Measurements from ENCODE around the gene HSPB2. TPM values are rescaled to one million over a fixed set of nuclear protein-coding genes. Genes with fewer than 3 reads are reported as not detected.

Gene HSPB2
- not detected in 5 replicates for total RNA-seq (2022; extraction: Qiagen RNA extraction; ENCODE audit: low read depth)

GRCh38 chr11:111912535-111912934 is at the start of gene HSPB2:
TSS of gene HSPB2 (plus strand) at chr11:111912734. CDS start at chr11:111912830, 96 bp downstream.

GRCh38 chr11:111870886-111871692 is 41.4 kb upstream of the HSPB2 start, which contains the start of gene ALG9:
TSS of gene ALG9 (minus strand) at chr11:111871581. CDS start at chr11:111871482, 99 bp downstream.

GRCh38 chr11:111878849-111879636 is 33.5 kb upstream of the HSPB2 start, which contains the start of the genes CFAP68 and FDXACB1:
TSS of gene CFAP68 (plus strand) at chr11:111879541. CDS start at chr11:111879561, 20 bp downstream.
TSS of gene FDXACB1 (minus strand) at chr11:111879165. CDS start at chr11:111879132, 33 bp downstream.

DNA sequence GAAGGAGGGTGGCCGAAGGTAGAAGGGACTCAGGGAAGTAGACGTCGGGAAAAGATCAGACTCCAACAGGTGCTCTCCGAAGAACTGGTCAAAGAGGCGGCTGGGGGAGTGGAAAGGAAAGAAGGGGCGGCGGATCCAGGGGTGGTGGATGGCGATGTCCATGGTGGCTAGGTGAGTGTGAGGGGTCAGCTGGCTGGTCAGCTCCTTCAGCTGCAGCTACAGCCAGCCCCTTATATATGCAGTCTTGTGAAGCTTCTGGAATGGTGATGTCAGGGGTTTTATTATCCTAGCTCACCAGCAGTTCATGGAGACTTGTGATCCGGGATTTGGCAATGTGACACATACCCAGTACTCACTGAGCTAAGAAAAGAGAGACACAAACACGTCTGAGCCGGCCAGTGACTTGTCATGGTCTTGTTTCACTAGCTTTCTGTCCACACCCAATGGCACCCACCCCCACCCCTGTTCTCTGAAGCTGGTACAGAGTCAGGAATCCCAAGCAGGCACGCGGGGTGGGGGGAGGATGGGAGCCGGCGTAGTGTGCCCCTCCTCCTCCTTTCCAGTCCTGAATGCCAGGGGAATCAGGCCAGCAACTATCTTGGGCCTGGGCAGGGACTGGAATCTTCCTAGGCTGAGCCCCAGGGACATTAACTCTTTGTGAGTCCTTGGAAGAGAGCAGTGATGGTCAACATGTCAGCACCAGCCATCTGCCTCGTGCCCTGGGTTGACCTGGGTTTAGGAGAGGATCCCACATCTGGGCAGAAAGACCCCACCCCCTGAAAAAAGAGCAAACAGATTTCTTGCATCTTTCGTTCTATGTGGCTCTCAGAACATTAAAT is 752 bp upstream of the HSPB2 start, which contains the start of gene CRYAB:
TSS of gene CRYAB (minus strand) at position 208 of the 839 bp plus-strand sequence. CDS start at position 162, 46 bp downstream.

DNA sequence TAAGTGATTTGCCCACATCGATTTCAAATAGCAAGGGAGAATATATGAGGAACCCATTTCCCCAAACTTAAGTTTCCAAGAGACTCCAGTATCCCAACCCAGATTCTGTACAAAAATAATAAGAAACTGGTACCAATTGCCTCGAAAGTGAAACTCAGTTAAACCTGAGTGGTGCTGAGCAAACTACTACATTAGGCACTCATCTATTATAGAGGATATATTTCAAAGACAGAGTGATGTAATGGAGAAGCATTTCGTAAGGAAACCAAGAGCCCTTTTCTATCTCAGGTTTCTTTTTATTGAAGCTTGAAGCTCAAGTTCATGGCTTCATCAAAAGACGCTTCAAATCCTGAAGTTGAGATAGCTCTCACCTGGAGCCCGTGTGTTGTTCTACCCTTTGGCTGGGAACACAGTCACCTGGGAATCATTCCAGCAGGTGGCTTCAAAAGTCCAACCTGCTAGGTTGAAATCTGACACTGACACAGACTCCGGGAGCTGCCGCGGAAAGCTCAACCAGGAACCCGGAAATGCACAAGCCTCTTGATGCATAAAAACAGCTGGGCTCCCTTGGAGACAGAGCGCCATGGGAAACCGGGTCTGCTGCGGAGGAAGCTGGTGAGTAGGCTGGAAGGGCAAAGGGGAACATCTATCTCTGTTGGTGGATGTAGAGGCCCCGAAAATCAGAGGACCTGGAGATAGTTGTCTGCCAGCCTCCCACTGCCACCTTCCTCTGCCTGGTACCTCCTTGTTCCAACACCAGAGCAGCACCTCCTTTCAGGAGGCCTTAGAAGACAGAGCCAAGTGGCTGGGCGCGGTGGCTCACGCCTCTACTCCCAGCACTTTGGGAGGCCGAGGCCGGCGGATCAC is 6.1 kb downstream of the HSPB2 start, which contains the start of gene C11orf52:
TSS of gene C11orf52 (plus strand) at position 524 of the 867 bp plus-strand sequence. CDS start at position 584, 60 bp downstream.

Other genes starting within 250 kb of the HSPB2 start
- 14.9 to 19.4 TPM (median 17.3 TPM) in 5 replicates for gene PPP2R1B, start 146.3 kb upstream of the HSPB2 start, total RNA-seq (2022; extraction: Qiagen RNA extraction; ENCODE audit: low read depth)
- 18.5 to 24.5 TPM (median 19.5 TPM) in 5 replicates for gene ALG9, start 41.2 kb upstream of the HSPB2 start, total RNA-seq (2022; extraction: Qiagen RNA extraction; ENCODE audit: low read depth)
- 1.5 to 2.0 TPM (median 1.7 TPM) in 5 replicates for gene FDXACB1, start 33.6 kb upstream of the HSPB2 start, total RNA-seq (2022; extraction: Qiagen RNA extraction; ENCODE audit: low read depth)
- 29.9 to 36.9 TPM (median 32.5 TPM) in 5 replicates for gene CFAP68, start 33.2 kb upstream of the HSPB2 start, total RNA-seq (2022; extraction: Qiagen RNA extraction; ENCODE audit: low read depth)
- 4.1 to 11.8 TPM (median 5.7 TPM) in 5 replicates for gene CRYAB, start 964 bp upstream of the HSPB2 start, total RNA-seq (2022; extraction: Qiagen RNA extraction; ENCODE audit: low read depth)
- gene C11orf52, start 6.2 kb downstream of the HSPB2 start, total RNA-seq (2022; extraction: Qiagen RNA extraction; ENCODE audit: low read depth), result not detected in 5 replicates
- 3.1 to 4.8 TPM (median 4.4 TPM) in 5 replicates for gene DIXDC1, start 24.6 kb downstream of the HSPB2 start, total RNA-seq (2022; extraction: Qiagen RNA extraction; ENCODE audit: low read depth)
- 24.1 to 33.2 TPM (median 27.0 TPM) in 5 replicates for gene DLAT, start 112.7 kb downstream of the HSPB2 start, total RNA-seq (2022; extraction: Qiagen RNA extraction; ENCODE audit: low read depth)
- gene PIH1D2, start 161.3 kb downstream of the HSPB2 start, total RNA-seq (2022; extraction: Qiagen RNA extraction; ENCODE audit: low read depth), result 0.71 to 1.4 TPM (median 1.1 TPM) in 5 replicates
- 13.2 to 19.3 TPM (median 13.8 TPM) in 5 replicates for gene NKAPD1, start 161.6 kb downstream of the HSPB2 start, total RNA-seq (2022; extraction: Qiagen RNA extraction; ENCODE audit: low read depth)
- 65.4 to 79.6 TPM (median 72.5 TPM) in 5 replicates for gene TIMM8B, start 174.0 kb downstream of the HSPB2 start, total RNA-seq (2022; extraction: Qiagen RNA extraction; ENCODE audit: low read depth)
- gene SDHD, start 174.1 kb downstream of the HSPB2 start, total RNA-seq (2022; extraction: Qiagen RNA extraction; ENCODE audit: low read depth), result 62.4 to 88.2 TPM (median 65.8 TPM) in 5 replicates